ENCODE data around the gene TP53TG3C. TPM values are rescaled to one million over a fixed set of nuclear protein-coding genes. Genes with fewer than 3 reads are reported as not detected.
"Not testable (repeated sequence)": the region's sequence is repeated elsewhere in the genome, so short reads cannot be mapped to it uniquely, and the experiment has no call there.

TP53TG3C gene
- polyA plus RNA-seq (2012; ENCODE audit: insufficient read depth, insufficient read length): not detected

GRCh38 chr16:33193926-33194325 lies at the start of gene TP53TG3C:
TP53TG3C (plus strand) TSS chr16:33194226; CDS start chr16:33194294, 68 bp downstream.
- not testable (repeated sequence) for DNase-seq (ENCODE audit: low read depth, low spot score); H3K4me3 ChIP-seq (ENCODE audit: low read length)

All from Jurkat, Clone E6-1 (cell line).